ENCODE measurements around the gene FOCAD.

DNA sequence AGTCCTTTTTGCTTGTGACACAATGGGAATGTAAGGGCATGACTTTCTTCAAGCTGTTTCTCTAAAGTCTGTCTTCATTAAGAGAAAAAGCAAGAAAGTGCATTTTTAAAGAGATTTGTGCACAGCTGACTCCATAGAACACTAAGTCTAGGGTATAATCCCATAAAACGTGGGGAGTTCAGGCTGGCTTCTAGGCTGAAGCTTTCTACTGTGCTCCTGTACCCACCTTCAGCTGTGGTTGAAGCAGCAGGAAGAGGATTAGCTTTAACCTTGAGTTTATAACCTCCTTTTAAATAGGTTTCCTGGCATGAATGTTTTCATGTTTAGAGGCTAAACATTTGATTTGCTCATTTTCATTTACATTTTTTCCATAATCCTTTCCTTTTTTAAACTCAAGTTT is 220.9 kb downstream of the FOCAD start:
- TF ChIP-seq, protein P1, sequence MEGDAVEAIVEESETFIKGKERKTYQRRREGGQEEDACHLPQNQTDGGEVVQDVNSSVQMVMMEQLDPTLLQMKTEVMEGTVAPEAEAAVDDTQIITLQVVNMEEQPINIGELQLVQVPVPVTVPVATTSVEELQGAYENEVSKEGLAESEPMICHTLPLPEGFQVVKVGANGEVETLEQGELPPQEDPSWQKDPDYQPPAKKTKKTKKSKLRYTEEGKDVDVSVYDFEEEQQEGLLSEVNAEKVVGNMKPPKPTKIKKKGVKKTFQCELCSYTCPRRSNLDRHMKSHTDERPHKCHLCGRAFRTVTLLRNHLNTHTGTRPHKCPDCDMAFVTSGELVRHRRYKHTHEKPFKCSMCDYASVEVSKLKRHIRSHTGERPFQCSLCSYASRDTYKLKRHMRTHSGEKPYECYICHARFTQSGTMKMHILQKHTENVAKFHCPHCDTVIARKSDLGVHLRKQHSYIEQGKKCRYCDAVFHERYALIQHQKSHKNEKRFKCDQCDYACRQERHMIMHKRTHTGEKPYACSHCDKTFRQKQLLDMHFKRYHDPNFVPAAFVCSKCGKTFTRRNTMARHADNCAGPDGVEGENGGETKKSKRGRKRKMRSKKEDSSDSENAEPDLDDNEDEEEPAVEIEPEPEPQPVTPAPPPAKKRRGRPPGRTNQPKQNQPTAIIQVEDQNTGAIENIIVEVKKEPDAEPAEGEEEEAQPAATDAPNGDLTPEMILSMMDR (IDR thresholded peaks at IDR 0.05), result no peak
- no peak for TF ChIP-seq POLR2A (IDR thresholded peaks at IDR 0.05)
- TF ChIP-seq EP300 (IDR thresholded peaks at IDR 0.05), result no peak
- no peak for TF ChIP-seq POLR2AphosphoS5 (IDR thresholded peaks at IDR 0.05)
